Stimulated activated CD4-positive, alpha-beta T cell treated with anti-CD3 and anti-CD28 coated beads, Interleukin-2, amount 100 ng/mL, for 4 hours (primary cell): ENCODE data around the gene CALU.
A peak's percentile ranks its signal among the peaks of the same experiment; 100 is the strongest.

Source experiments
- DNase-seq: peaks from one replicate; pipeline ENCODE4 v3.0.0-alpha.2; 2020; ENCODE audit warnings: low read depth

CALU gene

DNA sequence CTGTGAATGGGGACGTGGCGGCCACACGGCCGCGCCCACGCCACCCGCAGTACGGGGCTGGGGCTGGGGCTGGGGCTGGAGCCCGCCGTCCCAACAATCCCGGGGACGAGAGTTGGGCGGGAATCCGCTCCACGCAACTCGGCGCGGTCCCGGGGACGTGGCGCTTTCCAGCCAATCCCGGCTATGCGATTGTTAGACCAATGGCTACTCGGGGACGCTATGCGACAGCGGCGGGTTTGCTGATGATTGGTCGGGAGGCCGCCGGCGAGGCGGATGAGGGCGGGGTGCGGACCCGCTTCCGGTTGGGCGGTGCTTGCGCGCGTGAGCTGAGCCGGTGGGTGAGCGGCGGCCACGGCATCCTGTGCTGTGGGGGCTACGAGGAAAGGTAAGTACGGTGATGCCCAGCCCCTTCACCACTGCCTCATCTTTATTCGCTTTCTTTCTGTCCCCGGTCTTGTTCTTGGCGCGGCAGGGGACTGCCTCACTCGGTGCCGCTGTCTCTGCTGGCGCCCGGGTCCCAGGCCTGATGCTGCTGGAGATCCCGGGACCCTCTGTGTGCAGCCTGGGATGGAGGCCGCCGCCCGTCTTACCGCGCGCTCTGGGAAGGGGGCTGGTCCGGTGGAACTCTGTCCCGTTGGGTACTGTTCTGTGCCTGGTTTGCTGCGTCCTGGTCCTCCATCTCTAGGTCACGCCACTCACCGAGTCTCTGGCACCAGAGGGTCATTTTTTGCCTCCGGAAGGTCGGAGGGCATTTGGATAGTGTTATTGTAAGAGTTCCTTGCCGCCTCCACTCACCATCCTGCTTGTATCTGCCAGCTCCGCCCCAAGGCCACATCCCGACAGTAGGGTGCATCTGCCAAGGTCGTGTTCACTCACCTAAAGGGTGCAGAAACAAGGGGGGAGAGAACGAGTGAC, at the start of gene CALU:
Gene CALU (plus strand): TSS at position 312 of the 915 bp plus-strand sequence. CDS start 9,225 bp downstream, outside the sequence.
- DNase-seq: peak; percentile 88

DNA sequence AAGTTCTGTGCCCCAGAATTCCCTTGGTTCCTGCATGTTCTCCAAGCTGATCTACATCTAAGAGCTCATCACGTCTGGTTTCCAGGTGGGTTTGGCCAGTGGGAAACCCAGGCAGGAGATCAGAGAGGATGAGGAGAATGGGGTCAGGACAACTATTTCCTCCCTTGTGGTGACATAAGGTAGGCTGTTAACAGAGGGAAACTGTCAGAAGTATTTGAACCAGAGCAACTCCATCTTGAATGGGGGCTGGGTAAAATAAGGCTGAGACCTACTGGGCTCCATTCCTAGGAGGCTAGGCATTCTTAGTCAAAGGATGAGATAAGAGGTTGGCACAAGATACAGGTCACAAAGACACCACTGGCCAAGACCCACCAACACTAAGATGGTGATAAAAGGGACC, 47.9 kb upstream of the CALU start:
- DNase-seq: no peak

DNA sequence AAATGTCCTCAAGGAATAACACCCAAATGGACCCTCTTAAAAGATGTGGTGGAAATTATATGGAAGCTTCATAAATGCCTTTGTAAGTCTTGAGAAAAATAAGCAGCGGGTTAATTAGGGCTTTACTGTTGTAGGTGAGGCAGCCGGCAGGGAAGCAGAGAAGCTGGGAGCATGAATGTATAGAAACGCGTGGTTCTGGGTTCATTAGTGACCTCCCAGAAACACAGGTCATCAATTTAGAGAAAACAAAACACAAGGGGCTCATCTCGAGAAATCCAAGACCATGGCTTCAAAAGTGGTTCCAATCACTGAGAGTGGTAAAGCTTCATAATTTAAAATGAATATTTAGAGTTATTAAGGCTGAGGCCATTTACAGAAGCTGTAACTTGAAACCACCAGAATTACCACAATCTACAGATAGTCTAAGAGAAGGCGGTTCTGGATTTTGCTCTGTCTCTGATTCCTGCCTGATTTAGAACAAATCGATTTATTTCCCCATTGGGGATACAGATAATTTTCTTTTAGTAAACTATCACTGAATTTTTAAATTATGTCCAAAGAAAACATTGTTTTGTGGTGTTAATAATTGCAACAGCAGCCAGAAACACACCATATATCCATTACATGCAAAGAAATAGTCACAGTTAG, 46.4 kb upstream of the CALU start:
- no peak for DNase-seq

DNA sequence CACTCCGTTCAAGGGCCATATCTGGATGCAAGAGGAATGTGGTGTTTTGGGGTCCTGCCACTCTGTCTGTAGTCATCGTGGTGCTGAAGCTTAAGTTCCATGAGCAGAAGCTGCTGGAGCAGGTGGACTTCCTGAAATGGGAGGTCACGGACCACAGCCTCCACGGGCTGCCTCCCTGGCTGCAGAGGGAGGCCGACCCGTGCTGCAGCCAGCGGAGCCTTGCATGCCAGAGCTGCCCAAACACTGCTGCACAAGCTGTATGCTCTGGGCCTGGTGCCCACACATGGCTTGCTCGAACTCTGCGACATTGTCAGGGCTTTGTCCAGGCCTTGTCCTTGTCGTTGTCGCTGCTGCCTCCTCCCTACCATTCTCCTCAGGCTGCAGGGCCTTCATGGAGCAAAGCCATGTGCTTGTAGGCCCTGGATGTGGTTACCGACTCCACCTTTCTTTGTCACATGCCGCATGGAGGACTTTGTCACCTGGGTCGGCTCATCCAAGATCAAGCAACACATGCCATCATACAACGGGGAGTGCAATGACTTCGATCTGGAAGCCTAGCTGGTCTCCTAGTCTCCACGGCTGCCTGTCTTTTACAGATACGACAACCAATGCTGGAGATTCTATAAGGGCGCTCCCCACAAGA, 45.7 kb upstream of the CALU start:
- no peak for DNase-seq

DNA sequence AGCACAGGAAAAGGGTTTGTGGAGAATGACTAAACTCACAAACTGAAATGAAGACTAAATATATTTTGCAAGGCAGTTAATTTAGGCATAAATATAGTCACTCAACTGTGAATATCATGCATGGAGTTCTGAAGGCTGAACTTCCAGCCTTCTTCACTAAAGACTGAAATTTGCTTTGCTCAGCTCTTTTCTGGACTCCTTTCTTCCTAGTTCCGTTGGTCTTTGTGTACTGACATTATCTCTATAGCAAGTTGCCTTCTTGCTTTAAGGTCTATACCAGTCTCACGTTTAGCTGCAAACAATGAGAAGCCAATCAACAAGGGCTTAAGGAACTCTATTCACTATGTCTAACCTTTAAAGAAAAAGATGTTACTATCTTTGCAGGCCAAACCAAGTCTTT, 44.4 kb upstream of the CALU start:
- no peak for DNase-seq

DNA sequence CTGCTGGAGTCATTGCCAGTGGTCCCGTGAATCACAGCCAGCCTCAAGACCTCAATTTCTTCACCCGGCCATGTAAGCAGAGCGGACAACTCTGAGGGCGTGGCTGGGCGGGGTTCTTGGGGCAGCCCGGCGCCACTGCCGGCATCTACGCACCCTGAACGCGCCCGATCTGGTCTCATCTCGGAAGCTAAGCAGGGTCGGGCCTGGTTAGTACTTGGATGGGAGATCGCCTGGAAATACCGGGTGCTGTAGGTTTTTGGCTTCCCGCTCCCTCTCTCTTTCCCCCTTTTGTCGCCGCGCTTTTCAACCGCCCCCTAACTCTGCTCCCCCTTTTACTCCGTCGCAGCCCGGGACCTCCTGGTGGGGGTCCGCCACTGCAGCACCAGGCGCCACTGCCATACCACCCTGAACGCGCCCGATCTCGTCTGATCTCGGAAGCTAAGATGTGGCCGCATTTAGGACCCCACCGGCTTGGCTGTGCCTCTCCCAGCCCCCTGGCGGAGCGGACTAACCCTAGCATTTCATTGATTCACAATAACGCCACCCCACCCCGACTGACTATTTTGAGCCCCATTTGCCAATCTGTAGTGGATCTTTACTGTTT, 41.8 kb upstream of the CALU start:
- no peak for DNase-seq

DNA sequence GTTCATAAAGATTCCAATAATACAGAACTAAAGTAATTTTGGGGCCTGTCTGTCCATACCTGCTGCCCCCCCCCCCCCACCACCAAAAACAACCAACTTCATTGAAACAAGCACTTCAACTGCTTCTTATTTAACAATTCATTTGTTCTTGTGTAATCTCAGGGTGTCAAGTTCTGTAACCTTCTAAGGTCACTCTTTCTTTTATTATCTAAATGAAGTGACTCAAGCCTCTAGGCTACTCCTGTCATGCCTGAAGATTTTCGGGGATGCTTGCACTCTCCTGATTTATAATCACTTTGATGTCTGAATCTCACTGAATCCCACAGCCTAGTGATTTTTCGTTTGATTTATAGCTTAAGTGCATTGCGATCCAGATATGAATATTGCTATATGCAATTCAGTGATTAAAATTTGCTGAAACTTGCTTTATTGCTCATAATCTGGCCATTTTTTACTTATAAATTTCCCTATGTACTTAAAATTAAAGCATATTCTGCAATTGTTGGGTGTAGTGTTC, 39.9 kb upstream of the CALU start:
- DNase-seq: no peak

DNA sequence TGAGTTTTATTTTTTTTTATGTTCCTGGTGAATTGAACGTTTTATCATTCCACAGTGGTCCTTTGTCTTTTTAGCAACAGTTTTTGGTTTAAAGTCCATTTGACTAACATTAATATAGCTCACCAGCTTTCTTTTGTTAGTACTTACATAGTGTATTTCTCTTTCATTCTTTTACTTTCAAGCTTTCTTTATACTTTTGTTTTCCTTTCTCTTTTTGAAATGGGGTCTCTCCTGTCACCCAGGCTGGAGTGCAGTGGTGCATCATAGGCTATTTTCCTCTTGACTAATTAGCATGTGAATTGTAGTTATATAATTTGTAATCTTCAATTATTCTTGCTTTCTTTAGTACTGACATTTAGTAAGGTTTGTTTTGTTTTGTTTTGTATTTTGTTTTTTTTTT, 39.3 kb upstream of the CALU start:
- DNase-seq: no peak

DNA sequence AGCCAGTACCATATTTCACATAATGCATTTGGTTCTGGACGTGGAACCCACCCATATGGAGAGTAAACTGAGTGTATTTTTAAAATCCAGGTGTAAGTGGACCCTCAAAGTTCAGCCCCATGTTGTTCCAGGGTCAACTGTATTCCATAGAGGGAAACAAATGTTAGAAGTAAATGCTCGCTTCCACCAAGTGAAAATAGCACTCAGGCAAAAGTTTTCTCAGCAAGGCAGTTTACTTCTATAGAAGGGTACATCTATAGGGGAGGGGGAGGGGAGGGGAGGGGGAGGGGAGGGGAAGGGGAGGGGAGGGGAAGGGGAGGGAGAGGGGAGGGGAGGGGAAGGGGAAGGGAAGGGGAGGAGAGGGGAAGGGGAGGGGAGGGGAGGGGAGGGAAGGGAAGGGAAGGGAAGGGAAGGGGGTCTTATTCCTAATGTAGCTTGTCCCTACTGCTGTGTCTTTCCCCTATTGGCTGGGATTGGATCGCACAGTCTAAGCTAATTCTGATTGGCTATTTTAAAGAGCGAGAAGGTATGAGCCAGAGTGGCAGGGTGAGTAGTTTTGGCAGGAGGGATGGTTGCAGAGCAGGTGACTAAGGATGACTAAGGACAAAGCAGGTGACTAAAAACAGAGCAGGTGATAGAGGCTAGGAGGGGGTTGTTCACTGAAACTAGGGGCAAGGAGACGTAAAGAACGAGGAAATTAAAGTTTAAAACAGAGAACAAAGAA, 37.9 kb upstream of the CALU start:
- no peak for DNase-seq

DNA sequence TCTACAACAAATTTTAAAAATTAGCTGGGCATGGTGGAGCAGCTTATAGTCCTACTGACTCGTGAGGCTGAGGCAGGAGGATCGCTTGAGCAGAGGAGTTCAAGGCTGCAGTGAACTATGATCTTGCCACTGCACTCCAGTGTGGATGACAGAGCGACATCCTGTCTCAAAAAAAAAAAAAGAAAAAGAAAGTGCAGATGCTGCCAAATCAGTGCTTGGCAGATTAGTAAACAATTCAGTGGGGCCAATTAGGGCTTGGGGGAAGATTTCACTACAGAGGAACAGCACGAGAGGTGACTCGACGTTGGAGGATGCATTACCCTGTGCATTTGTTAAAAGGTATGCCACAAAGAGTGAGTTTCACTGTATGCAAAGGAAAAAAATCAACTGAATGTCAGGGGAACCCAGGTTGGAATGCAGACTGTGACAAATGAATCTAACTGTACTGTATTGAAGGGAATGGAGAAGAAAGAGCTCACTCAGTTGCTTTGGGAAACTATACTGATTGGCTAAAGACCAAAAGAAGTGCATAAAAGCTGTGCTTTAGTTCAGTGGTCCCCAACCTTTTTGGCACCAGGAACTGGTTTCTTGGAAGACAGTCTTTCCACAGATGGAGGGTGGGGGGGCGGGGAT, 35.4 kb upstream of the CALU start:
- no peak for DNase-seq

DNA sequence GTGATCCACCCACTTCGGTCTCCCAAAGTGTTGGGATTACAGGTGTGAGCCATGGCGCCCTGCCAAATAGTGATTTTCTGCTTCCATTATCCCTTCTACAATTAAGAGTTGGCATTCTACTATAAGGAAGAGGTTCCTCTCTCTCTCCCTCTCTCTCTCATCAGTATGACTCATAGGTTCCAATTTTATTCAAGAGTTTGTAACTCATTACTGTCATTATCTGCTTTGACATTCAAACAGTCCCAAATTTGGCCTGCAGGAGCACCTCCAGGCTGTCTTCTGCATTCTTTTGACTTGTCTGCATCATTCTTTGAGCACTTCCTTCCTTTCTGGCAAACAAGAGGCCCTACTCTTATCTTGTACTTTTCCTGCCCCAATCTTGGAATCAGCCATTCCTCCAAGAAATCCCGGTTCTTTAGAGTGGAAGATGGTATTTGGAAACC, 33.2 kb upstream of the CALU start:
- no peak for DNase-seq

DNA sequence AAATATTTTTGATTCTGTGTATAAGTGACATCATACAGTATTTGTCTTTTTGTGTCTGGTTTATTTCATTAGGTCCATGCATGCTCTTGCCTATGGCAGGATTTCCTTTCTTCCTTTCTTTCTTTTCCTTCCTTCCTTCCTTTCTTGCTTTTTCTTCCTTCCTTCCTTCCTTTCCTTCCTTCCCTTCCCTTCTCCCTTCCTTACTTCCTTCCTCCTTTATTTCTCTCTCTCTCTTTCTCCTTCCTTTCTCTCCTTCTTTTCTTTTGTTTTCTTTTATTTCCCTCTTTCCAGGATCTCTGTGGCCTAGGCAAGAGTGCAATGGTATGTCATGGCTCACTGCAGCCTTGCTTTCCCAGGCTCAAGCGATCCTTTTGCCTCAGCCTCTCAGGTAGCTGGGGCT, 31.4 kb upstream of the CALU start:
- no peak for DNase-seq

DNA sequence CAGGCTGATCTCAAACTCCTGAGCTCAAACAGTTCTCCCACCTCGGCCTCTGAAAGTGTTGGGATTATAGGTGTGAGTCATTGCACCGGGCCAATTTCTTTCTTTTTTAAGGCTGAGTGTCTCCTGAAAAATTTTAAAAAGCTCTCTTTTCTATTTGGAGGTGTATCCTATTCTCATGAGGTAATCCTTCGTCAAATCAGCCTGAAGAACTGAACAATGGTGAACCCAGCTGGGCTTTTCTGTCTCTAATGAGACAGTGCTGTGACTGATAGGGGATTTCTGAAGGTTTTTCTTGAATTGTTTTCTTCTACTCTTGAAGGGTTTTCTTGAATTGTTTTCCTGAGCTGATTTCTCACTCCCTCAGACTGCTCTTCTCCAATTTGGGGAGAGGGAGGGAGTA, 30.9 kb upstream of the CALU start:
- DNase-seq: no peak

DNA sequence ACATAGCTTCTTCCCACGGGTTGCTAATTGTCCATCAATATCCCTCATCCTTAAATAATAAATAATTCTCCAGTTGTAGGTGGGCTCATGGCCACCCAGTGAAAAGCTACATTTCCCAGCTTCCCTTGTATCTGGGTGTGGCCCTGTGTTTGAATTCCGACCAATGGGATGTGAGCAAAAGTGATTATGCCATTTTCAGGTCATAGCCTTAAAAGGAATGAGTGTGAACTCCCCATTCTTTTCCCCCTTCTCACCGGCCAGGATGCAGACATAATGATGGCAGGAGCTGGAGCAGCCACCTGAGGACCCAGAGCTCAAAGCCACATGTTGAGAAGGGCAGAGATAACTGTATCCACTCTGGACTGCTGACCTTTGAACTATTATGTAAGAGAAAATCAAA, 30.3 kb upstream of the CALU start:
- DNase-seq: no peak

DNA sequence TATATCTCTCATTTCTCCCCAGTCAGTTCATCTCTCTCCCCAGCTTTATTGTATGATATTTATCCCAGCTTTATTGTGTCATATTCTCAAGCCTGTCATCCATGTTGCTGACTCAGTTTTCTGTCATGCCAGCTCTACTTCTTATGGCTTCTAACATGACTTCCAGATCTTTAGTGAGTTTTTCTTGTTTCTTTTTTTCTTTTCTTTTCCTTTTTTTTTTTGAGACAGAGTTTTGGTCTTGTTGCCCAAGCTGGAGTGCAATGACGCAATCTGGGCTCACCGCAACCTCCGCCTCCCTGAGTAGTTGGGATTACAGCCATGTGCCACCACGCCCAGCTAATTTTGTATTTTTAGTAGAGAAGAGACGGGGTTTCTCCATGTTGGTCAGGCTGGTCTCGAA, 28.7 kb upstream of the CALU start:
- DNase-seq: no peak

DNA sequence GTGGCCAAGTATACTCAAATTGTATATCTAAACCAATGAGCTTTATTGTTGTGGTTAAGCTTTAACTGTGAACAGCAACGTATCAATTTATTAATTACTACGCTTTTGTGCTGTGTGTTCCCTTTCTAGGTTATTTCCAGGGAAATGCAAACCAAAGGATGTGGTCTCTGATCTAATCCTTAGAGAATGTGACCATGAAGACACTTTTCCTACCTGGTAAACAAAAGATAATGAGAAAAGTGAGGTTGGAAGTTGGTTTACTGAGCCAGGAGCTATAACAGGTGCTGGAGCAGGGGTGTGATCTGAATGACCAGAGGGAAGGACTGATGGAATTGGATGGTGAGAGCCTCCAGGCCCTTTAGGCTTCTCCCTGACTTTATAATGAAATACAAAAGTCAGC, 25.4 kb upstream of the CALU start:
- no peak for DNase-seq

DNA sequence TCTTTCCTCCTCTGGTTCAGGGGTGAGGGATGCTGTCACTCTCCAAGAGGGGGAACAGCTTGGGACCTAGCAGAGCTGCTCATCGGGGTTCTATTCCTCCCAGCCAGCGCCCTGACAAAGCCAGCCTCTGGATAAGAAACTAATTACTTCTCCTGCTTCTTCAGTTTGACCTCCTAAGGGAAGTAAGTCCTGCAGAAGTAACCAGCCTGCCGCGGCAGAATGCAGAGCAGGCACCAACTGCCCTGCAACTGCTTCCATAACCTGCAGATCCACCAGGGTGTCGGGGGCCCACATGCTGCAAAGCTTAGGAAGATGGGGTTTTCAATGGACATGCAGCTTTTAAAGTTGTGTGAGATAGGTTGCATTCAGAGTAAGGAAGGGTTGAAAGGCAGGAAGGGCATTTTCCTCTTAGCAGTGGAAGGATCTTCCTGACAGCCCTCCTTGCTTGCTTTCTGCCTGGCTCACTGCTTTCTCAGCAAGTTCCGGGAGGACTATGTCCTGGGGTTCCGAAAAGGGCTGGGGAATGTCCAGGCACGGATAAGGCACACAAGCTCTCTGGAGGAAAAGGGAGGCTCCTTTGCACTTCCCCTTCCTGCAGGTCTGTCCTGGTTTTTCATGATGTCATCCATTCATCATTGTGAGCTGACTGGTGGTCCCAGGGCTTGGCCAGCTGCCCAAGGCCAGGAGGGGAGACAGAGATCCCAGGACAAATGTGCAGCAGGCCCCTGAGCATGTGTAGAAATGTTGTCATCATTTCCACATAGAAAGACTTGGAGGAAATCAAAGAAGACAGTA, 24.3 kb upstream of the CALU start:
- no peak for DNase-seq

DNA sequence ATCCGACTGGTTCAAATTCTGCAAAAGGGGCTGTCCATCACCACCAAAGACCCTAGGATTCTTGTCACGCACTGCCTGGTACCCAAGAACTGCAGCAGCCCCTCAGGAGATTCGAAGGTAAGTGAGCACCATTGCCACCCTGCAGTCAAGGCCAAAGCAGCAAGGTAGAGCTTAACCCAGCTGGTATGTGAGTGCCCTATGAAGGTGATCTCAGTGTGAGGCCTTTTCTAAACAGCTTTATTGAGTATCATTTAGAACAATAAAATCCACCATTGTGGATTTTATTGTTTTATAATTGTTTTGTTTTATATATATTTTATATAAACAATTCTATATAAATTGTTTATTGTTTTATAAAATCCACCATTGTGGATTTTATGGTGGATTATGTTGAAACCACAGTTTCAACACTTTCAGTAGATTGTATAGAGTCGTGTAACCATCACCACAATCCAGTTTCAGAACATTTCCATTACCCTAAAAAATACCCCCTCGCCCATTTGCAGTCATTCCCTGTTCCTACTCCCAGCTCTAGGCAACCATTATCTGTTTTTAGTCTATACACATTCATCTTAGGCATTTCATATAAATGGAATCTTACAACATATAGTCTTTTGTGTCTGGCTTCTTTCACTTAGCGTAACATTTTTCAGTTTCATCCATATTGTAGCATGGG, 20.1 kb upstream of the CALU start:
- no peak for DNase-seq

DNA sequence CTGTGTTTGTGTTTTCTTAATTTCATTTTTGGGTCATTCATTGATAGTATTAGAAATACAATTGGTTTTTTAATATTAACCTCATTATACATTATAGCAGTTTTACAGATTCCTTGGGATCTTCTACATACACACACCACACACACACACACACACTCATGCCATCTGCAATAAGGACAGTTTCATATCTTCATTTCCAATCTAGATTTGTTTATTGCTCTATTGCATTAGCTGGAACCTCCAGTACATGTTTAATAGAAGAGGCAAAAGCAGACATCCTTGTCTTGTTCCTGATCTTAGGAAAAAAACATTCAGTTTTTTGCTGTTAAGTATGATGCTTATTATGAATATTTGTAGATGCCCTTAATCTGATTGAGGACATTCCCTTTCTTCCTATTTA, 17.8 kb upstream of the CALU start:
- DNase-seq: no peak

DNA sequence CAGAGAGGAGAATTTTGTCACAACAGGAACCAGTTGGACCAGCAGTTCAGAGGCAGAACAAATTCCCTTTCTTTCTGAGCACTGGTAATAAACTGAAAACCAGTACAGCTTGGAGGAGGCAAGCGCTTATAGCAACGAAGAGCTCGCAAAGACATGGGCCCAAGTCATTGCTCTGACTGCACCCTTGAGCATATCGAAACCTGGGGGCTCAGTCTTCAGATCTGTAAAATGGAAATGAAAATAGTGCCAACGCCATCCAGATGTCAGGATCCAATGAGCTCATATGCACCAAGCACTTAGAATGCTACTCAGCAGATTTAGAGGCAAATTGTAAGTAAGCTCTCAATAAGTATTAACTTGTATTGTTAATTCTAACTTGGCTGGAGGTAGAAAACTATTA, 14.4 kb upstream of the CALU start:
- DNase-seq: no peak
